ENCODE results near the gene ADAMTS16.

GRCh38 chr5:5314626-5315025, 174.5 kb downstream of the ADAMTS16 start:
- no peak for TF ChIP-seq ZNF8 (CRISPR knock-in tag; IDR thresholded peaks at IDR 0.05)
- no peak for TF ChIP-seq TCF4 (CRISPR knock-in tag; IDR thresholded peaks at IDR 0.05; ENCODE audit: borderline replicate concordance)
- TF ChIP-seq CSDC2 (CRISPR knock-in tag; IDR thresholded peaks at IDR 0.05) = no peak
- TF ChIP-seq ZC3H10 (CRISPR knock-in tag; IDR thresholded peaks at IDR 0.05) = no peak
- TF ChIP-seq TOX (CRISPR knock-in tag; IDR thresholded peaks at IDR 0.05; ENCODE audit: borderline replicate concordance) = no peak
- TF ChIP-seq ESRRG (CRISPR knock-in tag; IDR thresholded peaks at IDR 0.05) = no peak
- TF ChIP-seq POU6F1 (CRISPR knock-in tag; IDR thresholded peaks at IDR 0.05; ENCODE audit: borderline replicate concordance, low read depth) = no peak
- no peak for TF ChIP-seq TSHZ2 (CRISPR knock-in tag; IDR thresholded peaks at IDR 0.05)
- no peak for TF ChIP-seq BACH2 (CRISPR knock-in tag; IDR thresholded peaks at IDR 0.05; ENCODE audit: borderline replicate concordance)
- TF ChIP-seq PATZ1 (CRISPR knock-in tag; IDR thresholded peaks at IDR 0.05; ENCODE audit: borderline replicate concordance) = no peak
- TF ChIP-seq CREB5 (CRISPR knock-in tag; IDR thresholded peaks at IDR 0.05; ENCODE audit: low read depth) = no peak
- TF ChIP-seq ISL1 (CRISPR knock-in tag; IDR thresholded peaks at IDR 0.05) = no peak
- TF ChIP-seq ZNF70 (CRISPR knock-in tag; IDR thresholded peaks at IDR 0.05) = no peak
- TF ChIP-seq PPARA (CRISPR knock-in tag; IDR thresholded peaks at IDR 0.05; ENCODE audit: borderline replicate concordance) = no peak

All from SK-N-SH treated with all-trans-retinoic acid at 6 μM for 48 hours (cell line).